Measurements from ENCODE around the gene LRP8.

LRP8 gene

DNA sequence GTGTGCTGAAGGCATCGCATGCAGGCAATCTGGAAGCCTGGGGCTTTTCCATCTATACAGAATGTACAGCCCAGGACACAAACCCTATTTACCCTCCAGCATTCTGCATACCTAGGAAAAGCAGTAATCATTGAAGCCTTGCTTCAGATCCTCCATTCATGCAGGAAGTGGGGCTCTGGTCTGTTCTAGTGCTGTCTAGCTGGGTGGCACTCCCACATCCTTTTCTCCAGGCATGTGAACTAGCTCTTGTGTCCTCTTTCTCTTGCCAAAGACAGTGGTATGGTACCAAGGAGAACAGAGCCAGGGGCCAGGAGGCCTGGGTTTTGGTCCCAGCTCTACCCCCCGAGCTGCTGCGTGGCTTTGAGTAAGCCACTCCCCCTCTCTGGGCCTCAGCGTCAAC, 21.7 kb downstream of the LRP8 start:
- no peak for DNase-seq (ENCODE audit: low read depth in 2 of 2)

- no peak for DNase-seq (ENCODE audit: low read depth in 2 of 2)
Measured at GRCh38 chr1:53305650-53306049, 22.2 kb downstream of the LRP8 start.

GRCh38 chr1:53304527-53304926, 23.3 kb downstream of the LRP8 start:
- no peak for DNase-seq (ENCODE audit: low read depth in 2 of 2)

GRCh38 chr1:53303726-53304515, 23.9 kb downstream of the LRP8 start:
- DNase-seq (ENCODE audit: low read depth in 2 of 2): no peak

DNA sequence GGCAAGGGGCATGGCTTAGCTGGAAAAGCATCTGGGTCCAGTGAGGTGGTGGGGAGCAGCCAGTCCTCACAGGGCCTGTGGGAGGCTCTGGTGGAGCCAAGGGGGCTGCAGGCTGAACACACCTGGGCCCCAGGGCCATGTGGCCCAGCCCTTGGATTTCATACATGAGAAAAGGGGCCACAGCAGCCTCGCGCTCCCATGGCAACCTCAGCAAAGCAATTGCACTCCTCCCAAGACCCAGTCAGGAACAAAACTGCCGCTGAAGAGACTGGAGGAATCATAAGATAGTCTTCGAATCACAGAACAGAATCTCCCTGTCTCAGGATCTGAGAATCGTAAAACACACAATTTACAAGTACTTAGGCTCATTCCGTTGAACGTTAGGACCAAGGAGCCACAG, 24.6 kb downstream of the LRP8 start:
- no peak for DNase-seq (ENCODE audit: low read depth in 2 of 2)

GRCh38 chr1:53299233-53299632, 28.6 kb downstream of the LRP8 start:
- DNase-seq (ENCODE audit: low read depth in 2 of 2): no peak

DNA sequence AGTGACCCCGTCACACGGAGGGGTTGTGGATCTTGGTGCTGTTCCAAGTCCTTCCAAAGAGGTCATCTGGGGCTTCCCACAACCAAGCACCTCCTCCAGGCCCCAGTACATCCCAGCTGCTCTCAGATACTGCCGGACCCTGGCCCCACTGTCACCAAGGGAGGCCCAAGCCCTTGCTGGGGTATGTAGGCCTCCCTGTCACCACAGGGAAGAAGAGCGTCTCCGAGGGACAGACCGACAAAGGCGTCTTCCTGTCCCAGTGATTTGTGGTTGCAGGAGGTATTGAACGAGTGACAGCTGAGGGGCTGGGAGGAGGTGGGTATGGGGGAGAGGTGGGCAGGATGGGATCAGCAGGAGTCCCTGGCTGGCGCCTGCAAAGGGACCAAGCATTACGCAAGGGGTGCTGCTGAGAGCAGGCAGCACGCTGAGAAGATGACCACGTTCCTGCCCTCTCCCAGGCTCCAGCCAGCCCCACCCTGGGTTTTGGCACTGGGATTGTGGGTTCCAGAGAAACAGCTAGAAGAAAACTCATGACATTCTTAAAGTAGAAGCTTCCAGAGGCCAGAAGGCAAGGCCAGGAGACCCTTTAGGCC, 29.7 kb downstream of the LRP8 start:
- no peak for DNase-seq (ENCODE audit: low read depth in 2 of 2)

- no peak for DNase-seq (ENCODE audit: low read depth in 2 of 2)
Measured at GRCh38 chr1:53297195-53297594, 30.7 kb downstream of the LRP8 start.

- DNase-seq (ENCODE audit: low read depth in 2 of 2): no peak
Measured at GRCh38 chr1:53296117-53296749, 31.6 kb downstream of the LRP8 start.

DNA sequence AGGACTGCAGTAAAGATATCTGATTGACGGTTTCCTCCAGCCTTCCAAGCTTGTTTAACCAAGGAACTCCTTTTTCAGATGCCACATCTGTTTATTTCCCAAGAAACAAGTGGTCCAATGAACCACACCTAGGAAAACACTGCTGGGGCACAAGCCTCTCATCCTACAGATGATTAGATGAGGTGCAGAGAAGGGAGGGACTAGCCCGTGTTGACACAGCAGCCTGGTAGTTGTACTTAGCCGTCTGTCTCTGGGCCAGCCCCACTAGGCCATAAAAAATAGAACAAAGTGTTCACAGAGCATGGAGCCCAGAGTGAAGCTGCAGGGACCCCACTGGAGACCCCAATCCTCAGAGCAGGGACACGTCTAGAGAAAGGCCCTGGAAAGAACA, 32.1 kb downstream of the LRP8 start:
- DNase-seq (ENCODE audit: low read depth in 2 of 2): no peak

- DNase-seq (ENCODE audit: low read depth in 2 of 2): no peak
Measured at GRCh38 chr1:53295295-53295694, 32.6 kb downstream of the LRP8 start.

DNA sequence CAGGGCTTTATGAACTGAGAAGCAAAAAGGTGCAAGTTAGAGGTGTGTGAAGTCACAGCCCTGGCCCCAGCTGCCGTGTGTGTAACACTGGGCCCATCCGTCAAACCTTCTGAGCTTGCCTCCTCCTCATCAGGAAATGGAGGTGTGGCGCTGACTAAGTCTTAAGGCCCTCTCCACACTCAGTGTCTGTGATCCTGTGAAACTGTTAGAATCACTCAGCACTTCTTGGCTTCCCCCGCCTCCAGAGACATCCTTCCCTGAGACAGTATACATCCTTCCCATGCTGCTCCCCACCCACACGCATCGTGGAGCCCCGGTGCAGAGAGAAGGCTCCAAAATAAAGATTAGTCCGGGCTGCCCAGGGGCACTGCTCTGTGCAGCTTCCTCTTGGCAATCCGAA, 33.3 kb downstream of the LRP8 start:
- peak; percentile 34 to 46 for DNase-seq (ENCODE audit: low read depth in 2 of 2)

DNA sequence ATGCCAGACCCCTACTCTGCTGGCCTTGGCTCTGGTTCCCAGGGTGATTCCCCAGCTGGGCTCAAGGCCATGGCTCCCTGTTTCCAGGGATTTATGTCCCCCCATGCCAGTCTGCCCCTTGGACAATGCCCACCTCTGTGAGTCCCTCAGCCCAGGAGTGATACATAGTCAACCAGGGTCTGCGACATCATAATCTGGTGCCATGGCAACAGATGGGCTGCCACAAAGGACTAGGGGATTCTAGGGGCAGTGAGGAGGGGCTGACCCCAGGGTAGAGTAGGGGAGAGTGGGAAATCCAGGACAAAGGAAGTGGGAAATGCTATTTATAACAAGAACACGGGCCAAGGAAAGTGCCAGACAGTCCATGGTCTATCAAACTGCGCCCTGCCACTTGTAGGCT, 33.8 kb downstream of the LRP8 start:
- no peak for DNase-seq (ENCODE audit: low read depth in 2 of 2)

GRCh38 chr1:53293123-53293522, 34.7 kb downstream of the LRP8 start:
- no peak for DNase-seq (ENCODE audit: low read depth in 2 of 2)

- no peak for DNase-seq (ENCODE audit: low read depth in 2 of 2)
Measured at GRCh38 chr1:53292690-53293089, 35.2 kb downstream of the LRP8 start.

DNA sequence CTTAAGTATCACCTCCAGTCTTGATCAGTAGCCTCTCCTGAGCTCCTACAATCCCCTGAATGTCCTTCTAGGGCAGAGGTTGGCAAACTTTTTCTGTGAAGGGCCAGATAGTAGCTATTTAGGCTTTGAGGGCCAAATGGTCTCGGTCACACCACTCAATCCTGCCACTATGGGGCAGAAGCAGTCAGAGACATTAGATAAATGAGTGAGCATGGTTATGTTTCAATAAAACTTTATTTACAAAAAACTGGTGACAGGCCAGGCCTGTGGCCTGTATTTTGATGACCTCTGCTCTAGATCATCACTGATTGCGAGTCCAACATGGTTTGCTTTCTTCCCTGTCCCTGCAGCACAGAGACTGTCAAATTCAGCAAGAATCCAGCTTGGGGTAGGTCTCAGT, 36.3 kb downstream of the LRP8 start:
- no peak for DNase-seq (ENCODE audit: low read depth in 2 of 2)

- no peak for DNase-seq (ENCODE audit: low read depth in 2 of 2)
Measured at GRCh38 chr1:53288790-53289429, 39.0 kb downstream of the LRP8 start.

DNA sequence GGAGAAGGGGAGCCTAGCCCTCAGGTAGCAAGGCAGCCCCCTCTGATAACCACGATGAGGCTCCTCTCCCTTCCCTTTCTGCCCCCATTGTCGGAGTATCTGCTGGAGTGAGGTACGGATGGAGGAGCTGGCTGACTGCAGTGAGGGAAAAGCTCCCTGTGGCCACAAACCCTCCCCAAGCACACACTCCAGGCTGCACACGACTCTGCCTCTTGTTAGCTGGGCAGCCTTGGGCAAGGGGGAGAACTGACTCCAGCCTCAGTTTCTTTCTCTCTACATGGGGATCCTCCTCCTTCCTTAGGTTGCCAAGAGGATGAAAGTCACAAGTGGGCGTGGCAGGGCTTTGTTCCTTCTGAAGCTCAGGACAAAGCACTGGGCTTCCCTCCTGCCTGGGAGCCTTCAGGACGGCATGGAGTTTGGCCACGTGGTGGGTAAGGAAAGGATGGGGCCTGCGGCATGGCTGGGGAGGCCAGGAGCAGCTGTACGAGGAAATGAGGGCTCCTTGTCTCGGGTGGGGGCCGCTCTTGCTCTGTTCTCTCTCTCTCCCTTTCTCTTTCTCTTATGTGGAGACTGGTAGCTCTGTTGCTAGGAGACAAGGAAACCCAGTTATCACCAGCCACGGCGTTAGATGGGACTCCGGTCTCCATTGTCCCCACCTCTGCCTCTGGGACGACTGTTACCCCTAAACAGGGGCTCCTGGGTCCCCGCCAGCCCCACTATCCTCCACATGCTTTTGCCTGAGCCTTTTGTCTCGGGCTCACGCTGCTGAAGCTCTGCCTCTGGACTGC, 39.7 kb downstream of the LRP8 start:
- DNase-seq (ENCODE audit: low read depth in 2 of 2): no peak

DNA sequence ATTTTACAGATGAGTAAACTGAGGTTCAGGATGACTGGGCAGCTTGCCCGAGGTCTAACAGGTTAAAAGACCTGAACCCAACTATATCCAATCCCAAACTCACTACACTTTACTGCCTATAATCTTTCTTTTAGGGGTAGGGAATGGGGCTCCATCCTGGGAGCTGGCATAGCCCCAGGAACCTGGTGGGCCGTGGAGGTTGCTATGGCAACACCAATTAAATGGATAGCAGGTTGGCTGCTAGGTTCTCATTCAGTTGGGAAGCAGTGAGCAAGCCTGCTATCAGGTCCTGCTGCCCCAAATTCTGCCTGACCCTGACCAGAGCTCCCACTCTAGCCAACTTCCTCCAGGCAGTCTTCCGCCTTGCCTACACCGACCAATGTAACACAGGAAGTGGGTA, 40.9 kb downstream of the LRP8 start:
- no peak for DNase-seq (ENCODE audit: low read depth in 2 of 2)

DNA sequence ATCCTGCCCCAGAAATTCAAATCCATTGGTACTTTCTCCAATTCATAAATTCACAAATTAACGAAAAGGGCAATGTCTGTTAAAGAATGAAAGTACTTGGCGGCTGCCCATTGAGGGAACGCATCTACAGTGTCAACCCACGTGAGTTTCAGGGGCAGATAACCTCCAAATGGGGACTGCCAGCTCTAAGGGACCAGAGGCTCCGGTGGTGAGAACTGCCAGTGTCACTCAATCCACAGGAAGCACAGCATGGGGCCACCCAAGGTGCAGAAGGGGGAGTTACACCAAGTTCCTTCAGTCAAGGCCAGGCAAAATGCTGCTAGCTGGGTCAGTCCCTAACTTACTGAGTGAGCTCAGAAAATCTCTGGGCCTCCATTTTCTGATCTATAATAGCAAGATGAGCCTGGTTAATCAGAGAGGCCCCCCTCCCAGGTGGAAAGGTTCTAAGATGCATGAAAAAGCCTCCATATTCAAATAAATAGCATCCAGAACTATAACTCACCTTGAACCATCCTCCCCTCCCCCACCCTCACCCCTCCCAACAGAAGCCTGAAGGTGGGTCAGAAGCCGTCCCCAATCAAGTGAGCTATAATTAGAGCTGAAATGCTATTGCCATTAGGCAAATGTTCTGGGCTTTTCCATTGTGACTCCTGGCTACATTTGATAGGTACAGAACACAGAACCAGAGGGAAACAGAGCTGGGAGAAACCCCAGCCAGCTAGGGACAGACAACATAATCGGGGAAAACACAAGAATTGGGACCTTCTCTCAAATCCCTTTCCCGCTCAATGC, 41.7 kb downstream of the LRP8 start:
- DNase-seq (ENCODE audit: low read depth in 2 of 2): no peak

DNA sequence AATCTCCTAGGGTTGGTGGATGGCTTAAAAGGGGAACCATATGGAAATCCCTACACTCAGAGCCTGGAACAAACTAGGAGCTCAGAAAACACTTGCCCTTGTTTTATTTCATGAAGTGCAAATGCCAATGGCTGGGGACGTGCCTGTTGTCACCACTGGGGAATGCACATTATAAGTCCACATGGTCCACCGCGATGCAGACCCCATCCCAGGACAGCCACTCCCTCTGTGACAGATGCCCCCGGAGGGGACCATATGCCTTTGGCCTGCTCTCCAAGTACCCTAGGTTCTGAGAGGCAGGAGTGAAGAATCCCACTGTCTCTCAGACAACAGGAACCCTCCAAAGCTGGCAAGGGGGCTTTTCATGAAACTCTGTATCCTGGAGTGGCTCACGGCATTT, 42.3 kb downstream of the LRP8 start:
- no peak for DNase-seq (ENCODE audit: low read depth in 2 of 2)
